MM.1S (cell line): Measurements from ENCODE around the gene TNFRSF14.

ENCODE experiments used
- EZH2 ChIP-seq: fragments of 300-600 bp; sonication (generic); optimal IDR thresholded peaks from 2 replicates; pipeline ENCODE3; 2017; ENCODE audit warnings: low read depth, mild to moderate bottlenecking, antibody characterized with exemption, low read length, mixed read lengths
- EZH2phosphoT487 ChIP-seq: fragments of 300-600 bp; sonication (generic); IDR thresholded peaks from 2 replicates; pipeline ENCODE4 v1.6.1; 2018; ENCODE audit warnings: antibody characterized with exemption, low read length
- TF ChIP-seq, protein P1 (sequence below): fragments of 300-600 bp; sonication (generic); IDR thresholded peaks from 2 replicates; pipeline ENCODE4 v1.5.1; 2016; ENCODE audit warnings: antibody characterized with exemption, low read length, mixed read lengths

DNA sequence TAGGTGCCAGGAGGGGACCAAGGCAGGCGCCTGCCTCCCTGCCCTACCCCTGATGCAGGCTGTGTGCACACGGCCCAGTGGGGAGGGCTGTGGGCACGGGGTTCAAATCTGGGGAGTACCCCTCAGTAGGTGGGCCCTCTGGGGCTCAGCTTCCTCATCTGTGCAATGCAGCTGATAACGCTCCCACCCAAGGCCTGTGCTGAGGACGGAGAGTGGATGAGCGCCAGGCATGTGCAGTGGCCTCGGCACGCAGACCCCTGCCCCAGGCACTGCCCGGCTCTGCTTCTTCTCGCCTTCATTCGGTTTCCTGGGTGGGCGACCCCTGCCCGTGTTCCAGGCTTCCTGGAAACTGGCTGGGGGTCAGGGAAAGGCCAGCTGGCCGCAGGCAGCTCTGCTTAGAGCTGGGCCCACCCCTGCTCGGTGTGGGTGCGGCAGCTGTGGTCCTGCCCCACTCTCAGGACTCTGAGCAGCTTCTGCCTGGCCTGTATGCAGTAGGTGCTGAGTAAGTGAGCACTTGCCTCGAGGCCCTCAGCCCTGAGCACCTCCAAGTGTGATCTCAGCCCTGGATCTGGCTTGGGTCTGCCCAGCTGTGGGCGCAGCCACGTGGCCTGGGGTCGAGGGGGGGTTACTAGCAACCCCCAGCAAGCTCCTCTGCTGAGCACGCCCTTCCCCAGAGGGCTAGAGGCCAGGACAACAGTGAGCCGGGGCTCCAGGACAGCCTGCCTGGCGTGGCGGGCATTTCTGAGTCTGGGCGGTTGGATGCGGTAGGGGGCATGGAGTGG lies 11.9 kb upstream of the TNFRSF14 start:
- TF ChIP-seq, protein P1, sequence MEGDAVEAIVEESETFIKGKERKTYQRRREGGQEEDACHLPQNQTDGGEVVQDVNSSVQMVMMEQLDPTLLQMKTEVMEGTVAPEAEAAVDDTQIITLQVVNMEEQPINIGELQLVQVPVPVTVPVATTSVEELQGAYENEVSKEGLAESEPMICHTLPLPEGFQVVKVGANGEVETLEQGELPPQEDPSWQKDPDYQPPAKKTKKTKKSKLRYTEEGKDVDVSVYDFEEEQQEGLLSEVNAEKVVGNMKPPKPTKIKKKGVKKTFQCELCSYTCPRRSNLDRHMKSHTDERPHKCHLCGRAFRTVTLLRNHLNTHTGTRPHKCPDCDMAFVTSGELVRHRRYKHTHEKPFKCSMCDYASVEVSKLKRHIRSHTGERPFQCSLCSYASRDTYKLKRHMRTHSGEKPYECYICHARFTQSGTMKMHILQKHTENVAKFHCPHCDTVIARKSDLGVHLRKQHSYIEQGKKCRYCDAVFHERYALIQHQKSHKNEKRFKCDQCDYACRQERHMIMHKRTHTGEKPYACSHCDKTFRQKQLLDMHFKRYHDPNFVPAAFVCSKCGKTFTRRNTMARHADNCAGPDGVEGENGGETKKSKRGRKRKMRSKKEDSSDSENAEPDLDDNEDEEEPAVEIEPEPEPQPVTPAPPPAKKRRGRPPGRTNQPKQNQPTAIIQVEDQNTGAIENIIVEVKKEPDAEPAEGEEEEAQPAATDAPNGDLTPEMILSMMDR, result no peak
- TF ChIP-seq EZH2phosphoT487 (no peak), EZH2 (no peak)
